GM23248 (cell line): ENCODE data around the gene GTPBP6. TPM values are rescaled to one million over a fixed set of nuclear protein-coding genes. Genes with fewer than 3 reads are reported as not detected.
"Not testable (repeated sequence)": the region's sequence is repeated elsewhere in the genome, so short reads cannot be mapped to it uniquely, and the experiment has no call there.

ENCODE experiments used
- DNase-seq: peaks from one replicate; pipeline ENCODE4 v3.0.0-alpha.2; 2015
- H2AFZ ChIP-seq: fragments of 200-600 bp; sonication (generic); 2 replicates; pipeline ENCODE4 v1.6.1; 2016; ENCODE audit warnings: antibody characterized with exemption
- H3F3A ChIP-seq: fragments of 200-600 bp; sonication (generic); 2 replicates; pipeline ENCODE4 v1.6.1; 2016; ENCODE audit warnings: mild to moderate bottlenecking, antibody characterized with exemption, mixed run types; ENCODE audit not compliant: insufficient read depth
- H3K27ac ChIP-seq: fragments of 200-600 bp; sonication (generic); 2 replicates; pipeline ENCODE4 v1.5.1; 2016; ENCODE audit warnings: mild to moderate bottlenecking
- H3K27me3 ChIP-seq: fragments of 200-600 bp; sonication (generic); replicated peaks from 2 replicates; pipeline ENCODE4 v1.6.1; 2016; ENCODE audit warnings: mild to moderate bottlenecking; ENCODE audit not compliant: insufficient read depth
- H3K36me3 ChIP-seq: fragments of 200-600 bp; sonication (generic); 2 replicates; pipeline ENCODE4 v1.6.1; 2016; ENCODE audit warnings: low read depth, mild to moderate bottlenecking
- H3K4me1 ChIP-seq: fragments of 200-600 bp; sonication (generic); 2 replicates; pipeline ENCODE4 v1.6.1; 2016; ENCODE audit warnings: mild to moderate bottlenecking; ENCODE audit not compliant: insufficient read depth
- H3K4me2 ChIP-seq: fragments of 200-600 bp; sonication (generic); one replicate; pipeline ENCODE4 v1.6.1; 2016; ENCODE audit warnings: mild to moderate bottlenecking; ENCODE audit not compliant: unreplicated experiment
- H3K4me3 ChIP-seq: fragments of 200-600 bp; sonication (generic); 2 replicates; pipeline ENCODE4 v1.5.1; 2016; ENCODE audit warnings: mild to moderate bottlenecking
- H3K79me2 ChIP-seq: fragments of 200-600 bp; sonication (generic); 2 replicates; pipeline ENCODE4 v1.6.1; 2016; ENCODE audit warnings: mild to moderate bottlenecking; ENCODE audit not compliant: insufficient read depth
- H3K9ac ChIP-seq: fragments of 200-600 bp; sonication (generic); 2 replicates; pipeline ENCODE4 v1.6.1; 2016; ENCODE audit warnings: mild to moderate bottlenecking
- H3K9me2 ChIP-seq: fragments of 200-600 bp; sonication (generic); 2 replicates; pipeline ENCODE4 v1.6.1; 2016; ENCODE audit warnings: mixed run types, mild to moderate bottlenecking, moderate library complexity; ENCODE audit not compliant: insufficient read depth
- H3K9me3 ChIP-seq: fragments of 200-600 bp; sonication (generic); one replicate; pipeline ENCODE4 v1.6.1; 2017; ENCODE audit warnings: low read depth
- H4K20me1 ChIP-seq: fragments of 200-600 bp; sonication (generic); 2 replicates; pipeline ENCODE4 v1.6.0; 2016; ENCODE audit not compliant: insufficient read depth
- EZH2 ChIP-seq: fragments of 200-600 bp; sonication (generic); IDR thresholded peaks from 2 replicates; pipeline ENCODE4 v1.6.1; 2018; ENCODE audit warnings: antibody characterized with exemption, mild to moderate bottlenecking; ENCODE audit not compliant: insufficient read depth, poor library complexity, severe bottlenecking
- EZH2phosphoT487 ChIP-seq: fragments of 200-600 bp; sonication (generic); IDR thresholded peaks from 2 replicates; pipeline ENCODE4 v1.6.1; 2018; ENCODE audit warnings: antibody characterized with exemption, moderate library complexity, mild to moderate bottlenecking, low read depth; ENCODE audit not compliant: insufficient read depth
- WGBS, 2 experiments: methylation state at CpG; one replicate each; pipeline ENCODE4 v1.1.6; 2015 to 2017; ENCODE audit warnings: low lambda C conversion rate in 2 of 2, low coverage in 1 of 2; ENCODE audit errors: missing lambda C conversion rate in 2 of 2; 5-methylcytosine and 5-hydroxymethylcytosine counted together
- in situ Hi-C: fragments of 300-500 bp; cut with MboI; formaldehyde crosslinking; loops from 2 replicates; pipeline ENCODE4 v1.15.0; 2020
- polyA plus RNA-seq: library from polyadenylated mRNA; unstranded; fragments of >200 nt; fragmentation: Nextera tagmentation; extraction: Ambion mirVana; gene quantifications from 2 replicates; pipeline ENCODE4 v1.2.1, GENCODE V29; 2016
- total RNA-seq: library from RNA; depleted of rRNA; stranded (reverse); fragments of >200 nt; shearing (Covaris generic); gene quantifications from 2 replicates; pipeline ENCODE4 v1.2.3, GENCODE V29; 2014

GTPBP6 gene
- total and polyA plus RNA-seq, 2 experiments from 2014 or later: 28.1 to 32.4 TPM

GRCh38 chrX:281166-281999, 37.2 kb downstream of the GTPBP6 start, which contains the start of gene PLCXD1:
Gene PLCXD1 (plus strand): TSS chrX:281381. CDS start chrX:284188, 2,807 bp downstream.
- no peak within 1 kb of the TSS for H3K4me2 ChIP-seq
- no peaks in the 10 kb centered on the region for H4K20me1 ChIP-seq
- no peaks in the 10 kb centered on the region for H3K27me3 ChIP-seq
- TF ChIP-seq EZH2phosphoT487: no peak
- no peak for TF ChIP-seq EZH2
- H3K9me2 ChIP-seq: no peaks in the 10 kb centered on the region
- H3K9ac ChIP-seq: no peak within 1 kb of the TSS
- H3K36me3 ChIP-seq: no peaks in the 10 kb centered on the region
- H2AFZ ChIP-seq: peak within 1 kb of the TSS; percentile 60
- H3K27ac ChIP-seq: no peak within 1 kb of the TSS
- 0 out of 2 replicates have a peak, but pooled peaks cover 7% of the 10 kb centered on the region for H3F3A ChIP-seq
- 0 out of 2 replicates have a peak within 1 kb of the TSS, but pooled peaks have one; percentile 22 for H3K4me3 ChIP-seq
- H3K4me1 ChIP-seq: no peaks in the 10 kb centered on the region
- DNase-seq: peak; percentile 28
- no peaks in the 10 kb centered on the region for H3K9me3 ChIP-seq
- H3K79me2 ChIP-seq: no peaks in the 10 kb centered on the region
- in situ Hi-C loops: no loop called here
- WGBS, 2 experiments: 54 to 67% methylated on average over 19 to 25 of the region's 25 CpGs

- H3K79me2 ChIP-seq, H3K27me3 ChIP-seq, H3K4me3 ChIP-seq, in situ Hi-C loops, H3K9me3 ChIP-seq, DNase-seq, H3K9me2 ChIP-seq, H3K36me3 ChIP-seq, H2AFZ ChIP-seq, H3K4me1 ChIP-seq, H3K9ac ChIP-seq, H3K27ac ChIP-seq, H4K20me1 ChIP-seq, H3F3A ChIP-seq, H3K4me2 ChIP-seq: not testable (repeated sequence)
- 23% methylated on average over 23 of the region's 24 CpGs; no CpG with 5 or more reads in 1 of the 2 experiments for WGBS, 2 experiments
Measured at GRCh38 chrX:280722-281121, 37.9 kb downstream of the GTPBP6 start.

- H2AFZ ChIP-seq, H3K4me2 ChIP-seq, H3K4me1 ChIP-seq, H4K20me1 ChIP-seq, H3K9me3 ChIP-seq, in situ Hi-C loops, H3K36me3 ChIP-seq, H3K4me3 ChIP-seq, H3K9ac ChIP-seq, H3K27ac ChIP-seq, H3K27me3 ChIP-seq, H3K9me2 ChIP-seq, DNase-seq, H3F3A ChIP-seq, H3K79me2 ChIP-seq: not testable (repeated sequence)
- WGBS, 2 experiments: 59 to 91% methylated on average over 18 to 45 of the region's 45 CpGs
Measured at GRCh38 chrX:279757-280604, 38.6 kb downstream of the GTPBP6 start.

GRCh38 chrX:276581-277201, 41.9 kb downstream of the GTPBP6 start:
- in situ Hi-C loops: no loop called here
- WGBS, 2 experiments: 18 to 28% methylated on average over 33 to 49 of the region's 49 CpGs
- Histone ChIP-seq H3K27ac (no peak overlapping the region), H3K9me2 (no peaks in the 10 kb centered on the region), H3K9me3 (no peaks in the 10 kb centered on the region), H3K9ac (peak overlapping the region; percentile 81), H3K36me3 (no peaks in the 10 kb centered on the region), H3K79me2 (no peaks in the 10 kb centered on the region), H3K4me3 (peak overlapping the region; percentile 75), H3F3A (no peaks in the 10 kb centered on the region), H2AFZ (peak overlapping the region; percentile 80), H3K27me3 (no peaks in the 10 kb centered on the region), H4K20me1 (no peaks in the 10 kb centered on the region), H3K4me1 (no peaks in the 10 kb centered on the region), H3K4me2 (peak overlapping the region; percentile 77)
- TF ChIP-seq EZH2 (no peak), EZH2phosphoT487 (no peak)
- peak; percentile 90 for DNase-seq
